Esophagus squamous epithelium (tissue), 5 donors: Measurements from ENCODE around the gene DNAJC15. TPM values are rescaled to one million over a fixed set of nuclear protein-coding genes. Genes with fewer than 3 reads are reported as not detected.

Experiments
- DNase-seq: peaks from one replicate; lab custom pipeline; 2025; lab: John Stamatoyannopoulos, UW
- H3K27ac ChIP-seq, 4 donors: fragments of 200-600 bp; sonication (generic); one replicate each; pipeline ENCODE4 v1.5.1; 2016 to 2019; ENCODE audit warnings: mild to moderate bottlenecking in 1 of 4
- H3K27me3 ChIP-seq, 4 donors: fragments of 200-600 bp; sonication (generic); 1 replicate in 3 of 4; 2 replicates in 1 of 4; pipeline versions ENCODE4 v1.5.1 to v1.6.0; 2017 to 2021; ENCODE audit warnings: antibody characterized with exemption in 1 of 4
- H3K36me3 ChIP-seq, 3 donors: fragments of 200-600 bp; sonication (generic); one replicate each; pipeline ENCODE4 v1.5.1; 2016 to 2019
- H3K4me1 ChIP-seq, 3 donors: fragments of 200-600 bp; sonication (generic); one replicate each; pipeline ENCODE4 v1.5.1; 2017 to 2019
- H3K4me3 ChIP-seq, 4 donors: fragments of 200-600 bp; sonication (generic); 1 replicate in 3 of 4; 2 replicates in 1 of 4; pipeline ENCODE4 v1.5.1; 2016 to 2019; ENCODE audit warnings: mild to moderate bottlenecking in 2 of 4, moderate library complexity in 1 of 4
- H3K9me3 ChIP-seq, 3 donors: fragments of 200-600 bp; sonication (generic); one replicate each; pipeline ENCODE4 v1.5.1; 2016 to 2019
- CTCF ChIP-seq, 6 experiments: fragments of 450-650 bp in 4 of 6; fragments of 200-600 bp in 2 of 6; sonication (generic) in 2 of 6; IDR thresholded peaks; one replicate each; pipeline ENCODE4 v1.5.1; 2016 to 2019; ENCODE audit warnings: antibody characterized with exemption in 6 of 6, mild to moderate bottlenecking in 4 of 6, moderate library complexity in 4 of 6
- POLR2A ChIP-seq, 4 donors: fragments of 450-650 bp; IDR thresholded peaks; one replicate each; pipeline ENCODE4 v1.6.1; 2017; ENCODE audit warnings: antibody characterized with exemption in 4 of 4, mild to moderate bottlenecking in 4 of 4, moderate library complexity in 3 of 4
- WGBS, 2 donors: methylation state at CpG; one replicate each; pipeline ENCODE4 v1.1.5; 2018; 5-methylcytosine and 5-hydroxymethylcytosine counted together
- intact Hi-C: fragments of 100-400 bp; cut with DNase I; formaldehyde crosslinking; loops from one replicate; pipeline ENCODE4 v1.15.0; 2022
- total RNA-seq, 4 donors: library from RNA; depleted of rRNA; stranded (reverse); fragments of >200 nt; gene quantifications; one replicate each; pipeline ENCODE4 v1.1.0, GENCODE V29; 2016
- donor health status: DM: yes; HTN: yes; CAD: no.

DNAJC15 gene
- total RNA-seq, 4 donors from 2014 or later = 2.9 to 15.0 (median 9.0) TPM

- TF ChIP-seq CTCF (IDR thresholded peaks at IDR 0.05) = no peak
- TF ChIP-seq POLR2A (IDR thresholded peaks at IDR 0.05) = no peak
These were observed 9.2 kb upstream of the DNAJC15 start for GRCh38 chr13:43014162-43014561.

GRCh38 chr13:43016226-43016625, 7.2 kb upstream of the DNAJC15 start:
- H3K27me3 ChIP-seq = no peaks in the 10 kb centered on the region
- no peak overlapping the region for H3K27ac ChIP-seq
- WGBS, 2 donors = 64 to 72% methylated on average over 5 of the region's 5 CpGs
- intact Hi-C loops = no loop called here
- TF ChIP-seq POLR2A (IDR thresholded peaks at IDR 0.05) (no peak), CTCF (IDR thresholded peaks at IDR 0.05) (no peak)
- no peaks in the 10 kb centered on the region for H3K9me3 ChIP-seq
- no peak overlapping the region for H3K4me3 ChIP-seq
- no peaks in the 10 kb centered on the region for H3K36me3 ChIP-seq
- H3K4me1 ChIP-seq = no peaks in the 10 kb centered on the region
- no peak for DNase-seq

More at GRCh38 chr13:43014162-43014561, 9.2 kb upstream of the DNAJC15 start:
- intact Hi-C loops = no loop called here
- no peak overlapping the region for H3K4me3 ChIP-seq
- WGBS, 2 donors = 49 to 60% methylated on average over 3 of the region's 3 CpGs
- no peaks in the 10 kb centered on the region for H3K27me3 ChIP-seq
- no peaks in the 10 kb centered on the region for H3K4me1 ChIP-seq
- no peaks in the 10 kb centered on the region for H3K9me3 ChIP-seq
- no peak overlapping the region for H3K27ac ChIP-seq
- no peak for DNase-seq
- no peaks in the 10 kb centered on the region for H3K36me3 ChIP-seq

GRCh38 chr13:43019811-43020210, 3.6 kb upstream of the DNAJC15 start:
- DNase-seq = no peak

GRCh38 chr13:43020794-43021193, 2.6 kb upstream of the DNAJC15 start:
- peaks cover 0 to 29% (median 10%) of the 10 kb centered on the region in 3 donors for H3K4me1 ChIP-seq
- WGBS, 2 donors = 40 to 75% methylated on average over 1 of the region's 1 CpG
- no peak for TF ChIP-seq CTCF (IDR thresholded peaks at IDR 0.05)
- H3K36me3 ChIP-seq = no peaks in the 10 kb centered on the region
- no peaks in the 10 kb centered on the region for H3K9me3 ChIP-seq
- intact Hi-C loops = no loop called here
- H3K27ac ChIP-seq = no peak overlapping the region
- H3K4me3 ChIP-seq = no peak overlapping the region
- H3K27me3 ChIP-seq = no peaks in the 10 kb centered on the region
- DNase-seq = no peak

More at GRCh38 chr13:43019811-43020210, 3.6 kb upstream of the DNAJC15 start:
- Histone ChIP-seq H3K4me1 (peaks cover 0 to 19% (median 4%) of the 10 kb centered on the region in 3 donors), H3K4me3 (no peak overlapping the region), H3K27me3 (no peaks in the 10 kb centered on the region), H3K36me3 (no peaks in the 10 kb centered on the region), H3K27ac (no peak overlapping the region), H3K9me3 (no peaks in the 10 kb centered on the region)
- no peak for TF ChIP-seq POLR2A (IDR thresholded peaks at IDR 0.05)
- TF ChIP-seq CTCF (IDR thresholded peaks at IDR 0.05) = no peak
- WGBS, 2 donors = 40 to 53% methylated on average over 2 of the region's 2 CpGs
- intact Hi-C loops = no loop called here

- H3K4me3 ChIP-seq = no peak overlapping the region
- TF ChIP-seq POLR2A (IDR thresholded peaks at IDR 0.05) = no peak
- TF ChIP-seq CTCF (IDR thresholded peaks at IDR 0.05) = no peak
- 62 to 83% methylated on average over 5 to 11 of the region's 11 CpGs for WGBS, 2 donors
- no peak for DNase-seq
- no peaks in the 10 kb centered on the region for H3K36me3 ChIP-seq
- H3K9me3 ChIP-seq = no peaks in the 10 kb centered on the region
- H3K4me1 ChIP-seq = peaks cover 0 to 42% (median 12%) of the 10 kb centered on the region in 3 donors
- intact Hi-C loops = no loop called here
- H3K27me3 ChIP-seq = no peaks in the 10 kb centered on the region
- H3K27ac ChIP-seq = no peak overlapping the region
These were observed 1.3 kb upstream of the DNAJC15 start for GRCh38 chr13:43021926-43022670.
